Measurements from ENCODE around the gene EPSTI1. TPM values are rescaled to one million over a fixed set of nuclear protein-coding genes. Genes with fewer than 3 reads are reported as not detected.

EPSTI1 gene
- total and polyA plus RNA-seq, 8 donors: 3.5 to 115 (median 5.2) TPM; not detected in 1

DNA sequence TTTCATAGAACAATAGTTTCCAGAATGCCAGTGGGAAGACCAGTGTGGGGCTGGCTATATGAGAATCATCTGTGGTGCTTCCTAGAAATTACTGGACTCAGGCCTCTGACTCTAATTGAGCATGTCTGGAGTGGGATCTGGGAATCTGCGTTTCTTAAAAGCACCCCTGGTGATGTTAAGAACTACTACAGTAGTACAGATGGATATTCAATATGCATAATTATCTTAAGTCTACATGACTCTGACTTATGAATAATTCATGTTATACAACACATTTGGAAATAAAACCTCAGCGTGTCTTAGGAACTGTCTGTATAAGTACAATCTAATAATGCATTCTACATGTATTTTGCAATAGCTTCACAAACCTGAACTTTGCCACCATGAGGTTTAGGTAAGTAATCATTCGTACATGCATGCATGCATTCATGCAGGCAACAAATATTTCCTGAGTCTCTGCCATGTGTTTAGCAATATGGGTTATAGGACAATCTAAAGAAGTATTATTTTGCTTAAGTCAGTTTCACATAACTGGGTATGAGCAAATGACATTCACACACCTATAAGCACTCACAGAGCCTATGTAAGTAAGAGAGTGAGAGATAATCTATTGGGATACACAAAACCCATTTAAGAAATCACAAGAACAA lies 62.0 kb downstream of the EPSTI1 start:
- no peaks in the 10 kb centered on the region for H3K4me1 ChIP-seq
- H3K27me3 ChIP-seq: no peaks in the 10 kb centered on the region
- H3K27ac ChIP-seq: no peak overlapping the region
- TF ChIP-seq POLR2A (IDR thresholded peaks at IDR 0.05) (no peak), EP300 (IDR thresholded peaks at IDR 0.05) (no peak), POLR2AphosphoS5 (IDR thresholded peaks at IDR 0.05) (no peak)
- TF ChIP-seq, protein P1, sequence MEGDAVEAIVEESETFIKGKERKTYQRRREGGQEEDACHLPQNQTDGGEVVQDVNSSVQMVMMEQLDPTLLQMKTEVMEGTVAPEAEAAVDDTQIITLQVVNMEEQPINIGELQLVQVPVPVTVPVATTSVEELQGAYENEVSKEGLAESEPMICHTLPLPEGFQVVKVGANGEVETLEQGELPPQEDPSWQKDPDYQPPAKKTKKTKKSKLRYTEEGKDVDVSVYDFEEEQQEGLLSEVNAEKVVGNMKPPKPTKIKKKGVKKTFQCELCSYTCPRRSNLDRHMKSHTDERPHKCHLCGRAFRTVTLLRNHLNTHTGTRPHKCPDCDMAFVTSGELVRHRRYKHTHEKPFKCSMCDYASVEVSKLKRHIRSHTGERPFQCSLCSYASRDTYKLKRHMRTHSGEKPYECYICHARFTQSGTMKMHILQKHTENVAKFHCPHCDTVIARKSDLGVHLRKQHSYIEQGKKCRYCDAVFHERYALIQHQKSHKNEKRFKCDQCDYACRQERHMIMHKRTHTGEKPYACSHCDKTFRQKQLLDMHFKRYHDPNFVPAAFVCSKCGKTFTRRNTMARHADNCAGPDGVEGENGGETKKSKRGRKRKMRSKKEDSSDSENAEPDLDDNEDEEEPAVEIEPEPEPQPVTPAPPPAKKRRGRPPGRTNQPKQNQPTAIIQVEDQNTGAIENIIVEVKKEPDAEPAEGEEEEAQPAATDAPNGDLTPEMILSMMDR (IDR thresholded peaks at IDR 0.05): no peak
- no peak for DNase-seq
- no peaks in the 10 kb centered on the region for H3K9me3 ChIP-seq
- H3K36me3 ChIP-seq: peaks cover 0 to 14% (median 12%) of the 10 kb centered on the region in 4 donors
- 86 to 93% (median 90%) methylated on average over 3 of the region's 3 CpGs for WGBS, 5 donors
- no peak overlapping the region for H3K4me3 ChIP-seq
- intact Hi-C loops (cut with DNase I; ENCODE audit: low total_unique reads): no loop called here

DNA sequence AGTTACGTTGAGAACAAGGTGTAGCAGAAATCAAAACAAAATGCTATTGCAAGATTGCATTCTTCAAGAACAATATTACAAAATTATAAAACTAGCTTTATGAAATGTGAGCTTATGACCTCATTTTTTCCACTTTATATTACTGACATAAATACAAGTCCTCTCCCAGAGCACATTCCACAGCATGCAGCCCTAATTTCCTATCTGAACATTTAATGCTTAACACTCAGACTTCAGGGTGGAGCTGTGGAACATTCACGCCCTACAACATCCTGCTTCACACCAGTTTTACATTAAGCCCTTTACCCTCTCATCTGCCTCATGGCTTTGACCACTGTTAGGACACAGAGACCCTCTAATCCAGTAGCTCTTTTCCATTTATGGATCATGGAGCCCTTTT lies 65.5 kb downstream of the EPSTI1 start:
- Histone ChIP-seq H3K36me3 (peaks cover 0 to 40% (median 20%) of the 10 kb centered on the region in 4 donors), H3K27ac (no peak overlapping the region), H3K4me1 (no peaks in the 10 kb centered on the region), H3K4me3 (no peak overlapping the region), H3K27me3 (no peaks in the 10 kb centered on the region), H3K9me3 (no peaks in the 10 kb centered on the region)
- WGBS, 5 donors: 86 to 93% (median 88%) methylated on average over 2 of the region's 2 CpGs
- peak in 1 of 2 donors; percentile 48 for DNase-seq
- TF ChIP-seq EP300 (IDR thresholded peaks at IDR 0.05) (no peak), POLR2A (IDR thresholded peaks at IDR 0.05) (no peak), POLR2AphosphoS5 (IDR thresholded peaks at IDR 0.05) (no peak)
- TF ChIP-seq, protein P1 (IDR thresholded peaks at IDR 0.05): no peak
- intact Hi-C loops (cut with DNase I; ENCODE audit: low total_unique reads): no loop called here

- Histone ChIP-seq H3K36me3 (peaks cover 0 to 40% (median 20%) of the 10 kb centered on the region in 4 donors), H3K27ac (no peak overlapping the region), H3K27me3 (no peaks in the 10 kb centered on the region), H3K4me1 (no peaks in the 10 kb centered on the region), H3K9me3 (no peaks in the 10 kb centered on the region), H3K4me3 (no peak overlapping the region)
- no peak for TF ChIP-seq POLR2A (IDR thresholded peaks at IDR 0.05)
- no peak for TF ChIP-seq EP300 (IDR thresholded peaks at IDR 0.05)
- no peak for TF ChIP-seq POLR2AphosphoS5 (IDR thresholded peaks at IDR 0.05)
- TF ChIP-seq, protein P1 (IDR thresholded peaks at IDR 0.05): no peak
- no peak for DNase-seq
- WGBS, 5 donors: 89 to 98% (median 92%) methylated on average over 3 of the region's 3 CpGs
- intact Hi-C loops (cut with DNase I; ENCODE audit: low total_unique reads): no loop called here
These were observed 66.0 kb downstream of the EPSTI1 start for GRCh38 chr13:42926043-42926442.

DNA sequence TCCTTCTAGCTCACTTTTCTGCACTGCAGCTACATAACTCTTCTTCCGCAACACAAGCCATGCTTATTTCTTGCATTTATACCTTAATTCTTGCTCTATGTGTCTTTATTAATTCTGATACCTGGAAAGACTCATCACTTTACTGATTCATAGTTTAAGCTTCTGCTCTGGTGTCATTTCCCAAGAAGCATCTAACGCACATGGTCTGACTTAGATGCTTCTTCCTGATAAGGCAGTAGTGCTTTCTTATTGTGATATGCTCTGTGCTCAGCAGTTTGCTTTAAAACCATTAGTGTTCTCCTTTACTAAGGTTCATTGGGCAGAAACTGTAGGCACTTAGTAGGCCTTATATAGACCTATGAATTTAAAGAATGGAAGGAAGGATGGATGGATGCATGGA lies 66.4 kb downstream of the EPSTI1 start:
- H3K4me3 ChIP-seq: no peak overlapping the region
- no peaks in the 10 kb centered on the region for H3K9me3 ChIP-seq
- intact Hi-C loops (cut with DNase I; ENCODE audit: low total_unique reads): no loop called here
- peaks cover 0 to 40% (median 20%) of the 10 kb centered on the region in 4 donors for H3K36me3 ChIP-seq
- no peaks in the 10 kb centered on the region for H3K27me3 ChIP-seq
- no peak overlapping the region for H3K27ac ChIP-seq
- WGBS, 5 donors: 94 to 100% (median 97%) methylated on average over 2 of the region's 2 CpGs
- no peaks in the 10 kb centered on the region for H3K4me1 ChIP-seq
- TF ChIP-seq POLR2AphosphoS5 (IDR thresholded peaks at IDR 0.05) (no peak), POLR2A (IDR thresholded peaks at IDR 0.05) (no peak), EP300 (IDR thresholded peaks at IDR 0.05) (no peak)
- TF ChIP-seq, protein P1 (IDR thresholded peaks at IDR 0.05): no peak
- no peak for DNase-seq
